NT2/D1 (cell line): ENCODE measurements around the gene FBXW11.

Source experiments
- DNase-seq: peaks from one replicate; pipeline ENCODE4 v3.0.0-alpha.2; 2011; ENCODE audit warnings: low read depth, low spot score
- H3K27me3 ChIP-seq: 2 replicates; pipeline ENCODE4 v1.6.0; 2011; ENCODE audit warnings: mild to moderate bottlenecking; ENCODE audit not compliant: insufficient read length, insufficient read depth
- H3K36me3 ChIP-seq: 2 replicates; pipeline ENCODE4 v1.6.1; 2011; ENCODE audit warnings: mild to moderate bottlenecking, low read length, mixed read lengths; ENCODE audit not compliant: insufficient read depth, insufficient read length
- H3K4me1 ChIP-seq: 2 replicates; pipeline ENCODE4 v1.5.1; 2011; ENCODE audit not compliant: insufficient read depth, insufficient read length
- H3K4me3 ChIP-seq: 2 replicates; pipeline ENCODE4 v1.5.1; 2011; ENCODE audit warnings: low read depth; ENCODE audit not compliant: insufficient read length
- H3K9ac ChIP-seq: 2 replicates; pipeline ENCODE4 v1.6.0; 2011; ENCODE audit warnings: low read depth; ENCODE audit not compliant: insufficient read length
- H3K9me3 ChIP-seq: 2 replicates; pipeline ENCODE4 v1.5.1; 2011; ENCODE audit warnings: mild to moderate bottlenecking, low read length; ENCODE audit not compliant: insufficient read depth
- SUZ12 ChIP-seq: IDR thresholded peaks from 2 replicates; pipeline ENCODE4 v1.6.1; 2011; ENCODE audit not compliant: insufficient read length, insufficient read depth; ENCODE audit errors: extremely low read depth
- YY1 ChIP-seq: IDR thresholded peaks from 2 replicates; pipeline ENCODE4 v1.6.1; 2011; ENCODE audit not compliant: insufficient read length, insufficient read depth
- ZNF274 ChIP-seq: IDR thresholded peaks from 2 replicates; pipeline ENCODE4 v1.6.1; 2011; ENCODE audit warnings: mild to moderate bottlenecking, low read depth, low read length

The FBXW11 gene

GRCh38 chr5:171840711-171841522 is 165.5 kb downstream of the FBXW11 start:
- H3K4me3 ChIP-seq, result no peak overlapping the region
- no peak overlapping the region for H3K9ac ChIP-seq
- no peaks in the 10 kb centered on the region for H3K36me3 ChIP-seq
- TF ChIP-seq ZNF274 (no peak), SUZ12 (no peak), YY1 (no peak)
- peaks cover 1% of the 10 kb centered on the region for H3K4me1 ChIP-seq
- no peak for DNase-seq
- H3K27me3 ChIP-seq, result no peaks in the 10 kb centered on the region
- H3K9me3 ChIP-seq, result no peaks in the 10 kb centered on the region

- TF ChIP-seq YY1 (no peak), SUZ12 (no peak), ZNF274 (no peak)
- Histone ChIP-seq H3K9me3 (no peaks in the 10 kb centered on the region), H3K27me3 (no peaks in the 10 kb centered on the region), H3K36me3 (no peaks in the 10 kb centered on the region), H3K4me1 (peaks cover 1% of the 10 kb centered on the region), H3K9ac (no peak overlapping the region), H3K4me3 (no peak overlapping the region)
- no peak for DNase-seq
These were observed 166.4 kb downstream of the FBXW11 start for GRCh38 chr5:171840066-171840465.

DNA sequence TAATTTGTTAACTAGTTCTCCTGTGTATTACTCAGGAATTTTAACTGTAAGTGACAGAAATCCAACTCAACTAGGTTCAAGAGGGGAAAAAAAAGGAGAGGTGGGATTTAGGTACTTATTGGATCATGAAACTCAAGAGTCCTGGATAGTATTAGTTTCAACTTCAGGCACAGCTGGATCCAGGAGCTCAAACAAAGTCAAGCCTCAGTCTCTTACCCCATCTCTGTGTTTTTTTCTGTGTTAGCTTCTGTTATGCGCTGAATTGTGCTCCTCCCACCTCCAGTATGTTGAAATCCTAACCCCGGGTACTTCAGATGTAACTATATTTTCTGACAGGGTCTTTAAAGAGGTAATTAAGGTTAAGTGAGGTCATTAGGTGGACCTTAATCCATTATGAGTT is 167.3 kb downstream of the FBXW11 start:
- Histone ChIP-seq H3K9ac (no peak overlapping the region), H3K9me3 (no peaks in the 10 kb centered on the region), H3K36me3 (no peaks in the 10 kb centered on the region), H3K4me1 (peaks cover 5% of the 10 kb centered on the region), H3K4me3 (no peak overlapping the region), H3K27me3 (no peaks in the 10 kb centered on the region)
- TF ChIP-seq ZNF274 (no peak), SUZ12 (no peak), YY1 (no peak)
- no peak for DNase-seq

GRCh38 chr5:171838066-171838465 is 168.4 kb downstream of the FBXW11 start:
- no peak overlapping the region for H3K9ac ChIP-seq
- no peak for DNase-seq
- H3K27me3 ChIP-seq, result no peaks in the 10 kb centered on the region
- peaks cover 5% of the 10 kb centered on the region for H3K4me1 ChIP-seq
- TF ChIP-seq YY1 (no peak), ZNF274 (no peak), SUZ12 (no peak)
- H3K36me3 ChIP-seq, result no peaks in the 10 kb centered on the region
- peaks cover 5% of the 10 kb centered on the region; the same call in 1 of the 2 replicates for H3K9me3 ChIP-seq
- H3K4me3 ChIP-seq, result no peak overlapping the region

- H3K4me1 ChIP-seq, result peaks cover 5% of the 10 kb centered on the region
- H3K9me3 ChIP-seq, result peaks cover 5% of the 10 kb centered on the region; the same call in 1 of the 2 replicates
- H3K36me3 ChIP-seq, result no peaks in the 10 kb centered on the region
- no peak for DNase-seq
- TF ChIP-seq ZNF274 (no peak), SUZ12 (no peak), YY1 (no peak)
- H3K27me3 ChIP-seq, result no peaks in the 10 kb centered on the region
- no peak overlapping the region for H3K9ac ChIP-seq
- no peak overlapping the region for H3K4me3 ChIP-seq
These were observed 168.9 kb downstream of the FBXW11 start for GRCh38 chr5:171837522-171837921.

DNA sequence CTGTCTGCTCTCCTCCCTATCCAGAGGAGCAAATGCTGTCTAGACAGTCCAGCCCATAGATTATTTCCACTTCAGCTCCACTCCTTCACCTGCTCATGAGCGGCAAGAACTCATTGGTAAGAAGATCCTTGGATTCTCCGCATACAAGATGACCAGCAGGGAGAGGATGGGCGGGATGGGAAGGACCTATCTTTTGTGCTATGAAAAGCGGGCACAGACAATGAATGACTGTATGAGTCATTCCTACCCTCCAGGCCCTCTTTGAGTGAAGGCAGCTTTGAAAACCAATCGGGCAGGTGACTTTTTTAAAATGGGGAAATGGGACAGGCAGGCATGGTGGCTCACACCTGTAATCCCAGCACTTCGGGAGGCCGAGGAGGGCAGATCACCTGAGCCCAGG is 171.4 kb downstream of the FBXW11 start:
- no peak overlapping the region for H3K9ac ChIP-seq
- no peaks in the 10 kb centered on the region for H3K27me3 ChIP-seq
- H3K4me3 ChIP-seq, result no peak overlapping the region
- H3K9me3 ChIP-seq, result peaks cover 5% of the 10 kb centered on the region; the same call in 1 of the 2 replicates
- H3K4me1 ChIP-seq, result peaks cover 4% of the 10 kb centered on the region
- H3K36me3 ChIP-seq, result no peaks in the 10 kb centered on the region
- DNase-seq, result no peak
- no peak for TF ChIP-seq SUZ12
- no peak for TF ChIP-seq ZNF274
- no peak for TF ChIP-seq YY1

DNA sequence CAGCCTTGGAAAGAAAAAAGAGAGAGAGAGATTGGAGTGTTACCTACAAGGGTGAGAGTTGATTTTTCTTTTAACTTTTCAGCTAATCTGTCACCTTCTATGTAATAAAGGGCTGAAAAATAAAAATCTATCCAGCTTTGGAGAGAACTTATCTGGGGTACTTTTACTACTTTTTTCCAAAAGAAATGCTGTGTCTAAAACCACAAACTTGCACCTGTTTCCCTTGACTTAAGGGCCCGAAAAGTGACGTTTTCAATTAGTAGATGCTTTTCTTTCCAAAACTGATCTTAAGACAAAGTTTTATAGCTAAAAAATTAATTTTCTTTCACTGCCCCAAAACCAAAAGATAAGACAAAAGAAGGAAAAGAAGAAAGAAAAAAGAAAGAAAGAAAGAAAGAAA is 172.0 kb downstream of the FBXW11 start:
- Histone ChIP-seq H3K4me3 (no peak overlapping the region), H3K9me3 (peaks cover 5% of the 10 kb centered on the region; the same call in 1 of the 2 replicates), H3K36me3 (no peaks in the 10 kb centered on the region), H3K27me3 (no peaks in the 10 kb centered on the region), H3K9ac (no peak overlapping the region), H3K4me1 (peaks cover 4% of the 10 kb centered on the region)
- DNase-seq, result no peak
- no peak for TF ChIP-seq YY1
- TF ChIP-seq ZNF274, result no peak
- TF ChIP-seq SUZ12, result no peak
